OCI-LY3 (cell line): ENCODE data around the gene LRGUK.

Experiments used
- H2AFZ ChIP-seq: fragments of 200-600, 300-600 bp; shearing (Covaris generic); 2 replicates; pipeline ENCODE4 v1.6.0; 2014; ENCODE audit warnings: antibody characterized with exemption, low read depth, low read length
- H3K27ac ChIP-seq: fragments of 200-600, 300-600 bp; sonication (generic); 2 replicates; pipeline ENCODE4 v1.5.1; 2014; ENCODE audit warnings: mild to moderate bottlenecking, low read length, moderate library complexity, mixed read lengths
- H3K27me3 ChIP-seq: fragments of 200-600, 300-600 bp; sonication (generic); 2 replicates; pipeline ENCODE4 v1.6.1; 2014; ENCODE audit warnings: low read depth, low read length, mixed read lengths
- H3K36me3 ChIP-seq: fragments of 200-600, 300-600 bp; sonication (generic); replicated peaks from 2 replicates; pipeline ENCODE3; 2014; ENCODE audit warnings: low read depth, low read length, mixed read lengths
- H3K4me1 ChIP-seq: fragments of 300-600, 200-600 bp; sonication (generic); 2 replicates; pipeline ENCODE4 v1.6.1; 2014; ENCODE audit warnings: low read length, mixed read lengths
- H3K4me2 ChIP-seq: fragments of 200-600, 300-600 bp; sonication (generic); 2 replicates; pipeline ENCODE4 v1.6.1; 2014; ENCODE audit warnings: low read length, mixed read lengths
- H3K4me3 ChIP-seq: fragments of 300-600, 200-600 bp; sonication (generic); 2 replicates; pipeline ENCODE4 v1.5.1; 2014; ENCODE audit warnings: antibody characterized with exemption, mild to moderate bottlenecking, low read length, moderate library complexity
- H3K79me2 ChIP-seq: fragments of 300-600, 200-600 bp; shearing (Covaris generic); 2 replicates; pipeline ENCODE4 v1.6.1; 2014; ENCODE audit warnings: mild to moderate bottlenecking, low read length, mixed read lengths
- H3K9ac ChIP-seq: fragments of 300-600, 200-600 bp; shearing (Covaris generic); 2 replicates; pipeline ENCODE4 v1.6.0; 2014; ENCODE audit warnings: mild to moderate bottlenecking, low read length, moderate library complexity
- H3K9me3 ChIP-seq: fragments of 200-600, 300-600 bp; shearing (Covaris generic); 2 replicates; pipeline ENCODE4 v1.6.1; 2014; ENCODE audit warnings: low read length, mixed read lengths; ENCODE audit not compliant: insufficient read depth
- H4K20me1 ChIP-seq: fragments of 200-600, 300-600 bp; sonication (generic); 2 replicates; pipeline ENCODE4 v1.6.1; 2016; ENCODE audit warnings: low read length, mixed read lengths; ENCODE audit not compliant: insufficient read depth
- CTCF ChIP-seq: fragments of 200-600, 300-600 bp; sonication (generic); IDR thresholded peaks from 2 replicates; pipeline ENCODE4 v1.5.1; 2014; ENCODE audit warnings: antibody characterized with exemption, low read length, low read depth
- EZH2phosphoT487 ChIP-seq: fragments of 200-600 bp; shearing (Covaris generic); IDR thresholded peaks from 2 replicates; pipeline ENCODE4 v1.6.1; 2018; ENCODE audit warnings: antibody characterized with exemption, mixed run types, low read depth

The LRGUK gene

GRCh38 chr7:134280508-134280907 is 153.4 kb downstream of the LRGUK start:
- no peak for TF ChIP-seq CTCF
- TF ChIP-seq EZH2phosphoT487 = no peak
- no peaks in the 10 kb centered on the region for H3K9me3 ChIP-seq

GRCh38 chr7:134284011-134284410 is 156.9 kb downstream of the LRGUK start:
- Histone ChIP-seq H3K4me1 (no peaks in the 10 kb centered on the region), H3K4me2 (no peak overlapping the region), H3K27ac (no peak overlapping the region), H2AFZ (no peak overlapping the region), H3K9me3 (no peaks in the 10 kb centered on the region), H3K4me3 (no peak overlapping the region), H3K79me2 (no peaks in the 10 kb centered on the region), H3K36me3 (no peaks in the 10 kb centered on the region), H4K20me1 (no peaks in the 10 kb centered on the region), H3K9ac (no peak overlapping the region), H3K27me3 (peaks cover 2% of the 10 kb centered on the region; the same call in 1 of the 2 replicates)
- TF ChIP-seq CTCF (no peak), EZH2phosphoT487 (no peak)

More at GRCh38 chr7:134280508-134280907, 153.4 kb downstream of the LRGUK start:
- Histone ChIP-seq H3K79me2 (no peaks in the 10 kb centered on the region), H4K20me1 (no peaks in the 10 kb centered on the region), H3K27ac (no peak overlapping the region), H3K4me3 (no peak overlapping the region), H2AFZ (no peak overlapping the region), H3K27me3 (peaks cover 2% of the 10 kb centered on the region; the same call in 1 of the 2 replicates), H3K9ac (no peak overlapping the region), H3K4me1 (no peaks in the 10 kb centered on the region), H3K4me2 (no peak overlapping the region), H3K36me3 (no peaks in the 10 kb centered on the region)

GRCh38 chr7:134284952-134285351 is 157.8 kb downstream of the LRGUK start:
- H4K20me1 ChIP-seq = no peaks in the 10 kb centered on the region
- no peak overlapping the region for H3K4me3 ChIP-seq
- H3K36me3 ChIP-seq = no peaks in the 10 kb centered on the region
- no peaks in the 10 kb centered on the region for H3K4me1 ChIP-seq
- H3K79me2 ChIP-seq = no peaks in the 10 kb centered on the region
- H3K9me3 ChIP-seq = no peaks in the 10 kb centered on the region
- 0 out of 2 replicates have a peak, but pooled peaks cover under 1% of the 10 kb centered on the region for H3K27me3 ChIP-seq
- no peak overlapping the region for H3K4me2 ChIP-seq
- TF ChIP-seq CTCF = no peak
- no peak for TF ChIP-seq EZH2phosphoT487
- no peak overlapping the region for H2AFZ ChIP-seq
- no peak overlapping the region for H3K9ac ChIP-seq
- H3K27ac ChIP-seq = no peak overlapping the region

GRCh38 chr7:134287916-134288659 is 160.9 kb downstream of the LRGUK start:
- TF ChIP-seq EZH2phosphoT487 (no peak), CTCF (no peak)
- Histone ChIP-seq H4K20me1 (no peaks in the 10 kb centered on the region), H3K79me2 (no peaks in the 10 kb centered on the region), H3K9ac (no peak overlapping the region), H3K27ac (no peak overlapping the region), H3K9me3 (no peaks in the 10 kb centered on the region), H3K4me1 (peaks cover 9% of the 10 kb centered on the region), H2AFZ (no peak overlapping the region), H3K4me2 (no peak overlapping the region), H3K27me3 (no peaks in the 10 kb centered on the region), H3K36me3 (peaks cover 9% of the 10 kb centered on the region), H3K4me3 (no peak overlapping the region)
